PFSK-1 (cell line): ENCODE measurements around the gene UBN2.

Experiments
- FOXP2 ChIP-seq: optimal IDR thresholded peaks from 2 replicates; pipeline ENCODE3; 2011; ENCODE audit warnings: borderline replicate concordance, control low read depth, inconsistent platforms; ENCODE audit not compliant: insufficient read depth; ENCODE audit errors: extremely low read length, extremely low read depth
- POLR2AphosphoS5 ChIP-seq: IDR thresholded peaks from 2 replicates; pipeline ENCODE4 v1.6.1; 2012; ENCODE audit warnings: low read depth, mild to moderate bottlenecking, control low read depth, low read length, moderate library complexity
- REST ChIP-seq, 2 experiments: IDR thresholded peaks; 2 replicates each; pipeline versions ENCODE4 v1.6.1 to v1.8.0; 2011 to 2012; ENCODE audit warnings: low read depth in 2 of 2, low read length in 2 of 2, control low read depth in 1 of 2, inconsistent platforms in 1 of 2, mild to moderate bottlenecking in 1 of 2, moderate library complexity in 1 of 2; ENCODE audit not compliant: insufficient read depth in 1 of 2
- SIN3A ChIP-seq: IDR thresholded peaks from 2 replicates; pipeline ENCODE4 v1.6.1; 2012; ENCODE audit warnings: mild to moderate bottlenecking, low read length, moderate library complexity, borderline replicate concordance; ENCODE audit not compliant: insufficient read depth
- TAF1 ChIP-seq: IDR thresholded peaks from 2 replicates; pipeline ENCODE4 v1.6.1; 2012; ENCODE audit warnings: low read length, control low read depth, borderline replicate concordance; ENCODE audit not compliant: insufficient read depth

The UBN2 gene

GRCh38 chr7:139249179-139249810, 18.3 kb downstream of the UBN2 start:
- no peak for TF ChIP-seq POLR2AphosphoS5
- TF ChIP-seq SIN3A = no peak
- TF ChIP-seq REST (IDR thresholded peaks at IDR 0.05; ENCODE audit: insufficient read depth in 1 of 2, low read depth in 2 of 2, low read length in 2 of 2) = no peak
- TF ChIP-seq FOXP2 = no peak
- no peak for TF ChIP-seq TAF1

GRCh38 chr7:139252451-139252850, 21.4 kb downstream of the UBN2 start:
- no peak for TF ChIP-seq TAF1
- no peak for TF ChIP-seq FOXP2
- TF ChIP-seq REST (IDR thresholded peaks at IDR 0.05; ENCODE audit: insufficient read depth in 1 of 2, low read depth in 2 of 2, low read length in 2 of 2) = no peak
- no peak for TF ChIP-seq POLR2AphosphoS5
- no peak for TF ChIP-seq SIN3A

- TF ChIP-seq SIN3A (no peak), REST (IDR thresholded peaks at IDR 0.05; ENCODE audit: insufficient read depth in 1 of 2, low read depth in 2 of 2, low read length in 2 of 2) (no peak), TAF1 (no peak), POLR2AphosphoS5 (no peak), FOXP2 (no peak)
These were observed 23.2 kb downstream of the UBN2 start for GRCh38 chr7:139254281-139254680.

GRCh38 chr7:139254728-139255127, 23.7 kb downstream of the UBN2 start:
- TF ChIP-seq SIN3A (no peak), TAF1 (no peak), FOXP2 (no peak), POLR2AphosphoS5 (no peak), REST (IDR thresholded peaks at IDR 0.05; ENCODE audit: insufficient read depth in 1 of 2, low read depth in 2 of 2, low read length in 2 of 2) (no peak)

GRCh38 chr7:139255290-139255689, 24.3 kb downstream of the UBN2 start:
- TF ChIP-seq TAF1 = no peak
- TF ChIP-seq REST (IDR thresholded peaks at IDR 0.05; ENCODE audit: insufficient read depth in 1 of 2, low read depth in 2 of 2, low read length in 2 of 2) = no peak
- no peak for TF ChIP-seq POLR2AphosphoS5
- TF ChIP-seq SIN3A = no peak
- no peak for TF ChIP-seq FOXP2
